ENCODE measurements around the gene LEMD2.
"Not testable (repeated sequence)": the region's sequence is repeated elsewhere in the genome, so short reads cannot be mapped to it uniquely, and the experiment has no call there.

Gene LEMD2

GRCh38 chr6:33788694-33789549, at the start of gene LEMD2:
LEMD2 (minus strand) TSS chr6:33789130; CDS start chr6:33789116, 14 bp downstream.
- peak; percentile 87 for DNase-seq (ENCODE audit: extremely low read depth, low read depth)

GRCh38 chr6:33837971-33838665, 49.2 kb upstream of the LEMD2 start:
- DNase-seq (ENCODE audit: extremely low read depth, low read depth), result no peak
- no peak for TF ChIP-seq CTCF (IDR thresholded peaks at IDR 0.05; ENCODE audit: low read depth, low read length)

More at GRCh38 chr6:33788694-33789549, at the start of gene LEMD2:
- no peak for TF ChIP-seq CTCF (IDR thresholded peaks at IDR 0.05; ENCODE audit: low read depth, low read length)

GRCh38 chr6:33836806-33837469, 48.0 kb upstream of the LEMD2 start:
- no peak for DNase-seq (ENCODE audit: extremely low read depth, low read depth)
- TF ChIP-seq CTCF (IDR thresholded peaks at IDR 0.05; ENCODE audit: low read depth, low read length), result no peak

- no peak for TF ChIP-seq CTCF (IDR thresholded peaks at IDR 0.05; ENCODE audit: low read depth, low read length)
- no peak for DNase-seq (ENCODE audit: extremely low read depth, low read depth)
These were observed 45.8 kb upstream of the LEMD2 start for GRCh38 chr6:33834401-33835392.

GRCh38 chr6:33833599-33833998, 44.7 kb upstream of the LEMD2 start:
- DNase-seq (ENCODE audit: extremely low read depth, low read depth), result no peak
- no peak for TF ChIP-seq CTCF (IDR thresholded peaks at IDR 0.05; ENCODE audit: low read depth, low read length)

- DNase-seq (ENCODE audit: extremely low read depth, low read depth), result not testable (repeated sequence)
These were observed 43.9 kb upstream of the LEMD2 start for GRCh38 chr6:33832831-33833230.

- DNase-seq (ENCODE audit: extremely low read depth, low read depth), result not testable (repeated sequence)
These were observed 42.8 kb upstream of the LEMD2 start for GRCh38 chr6:33831725-33832124.

Data from AG09319 (cell line).